Trophoblast cell (in vitro differentiated cells and primary cell): ENCODE measurements around the gene MX1.

Experiments used
- DNase-seq, 2 donors: peaks; one replicate each; pipeline ENCODE4 v3.0.0-alpha.2; 2016
- H2AFZ ChIP-seq: 2 replicates; pipeline ENCODE4 v1.6.1; 2013; ENCODE audit warnings: low read length, moderate library complexity, mild to moderate bottlenecking; ENCODE audit not compliant: insufficient read depth, poor library complexity
- H2AK5ac ChIP-seq: 2 replicates; pipeline ENCODE4 v1.6.1; 2013; ENCODE audit warnings: mild to moderate bottlenecking, low read length
- H2BK120ac ChIP-seq: 2 replicates; pipeline ENCODE4 v1.6.1; 2013; ENCODE audit warnings: low read length, mild to moderate bottlenecking, moderate library complexity; ENCODE audit not compliant: insufficient read depth, poor library complexity
- H2BK12ac ChIP-seq: 2 replicates; pipeline ENCODE4 v1.6.1; 2013; ENCODE audit warnings: mild to moderate bottlenecking, low read length, moderate library complexity
- H2BK5ac ChIP-seq: 2 replicates; pipeline ENCODE4 v1.6.1; 2013; ENCODE audit warnings: low read length, low read depth, moderate library complexity, mild to moderate bottlenecking; ENCODE audit not compliant: poor library complexity
- H3K14ac ChIP-seq: 2 replicates; pipeline ENCODE4 v1.6.1; 2013; ENCODE audit warnings: mild to moderate bottlenecking, low read length
- H3K18ac ChIP-seq: 2 replicates; pipeline ENCODE4 v1.6.1; 2013; ENCODE audit warnings: mild to moderate bottlenecking, low read length
- H3K23ac ChIP-seq: 2 replicates; pipeline ENCODE4 v1.6.1; 2013; ENCODE audit warnings: low read length
- H3K27ac ChIP-seq: 2 replicates; pipeline ENCODE4 v1.5.1; 2013; ENCODE audit warnings: low read depth, mild to moderate bottlenecking, inconsistent platforms, low read length, moderate library complexity
- H3K27me3 ChIP-seq: 2 replicates; pipeline ENCODE4 v1.6.1; 2013; ENCODE audit warnings: inconsistent platforms, mild to moderate bottlenecking, low read length, moderate library complexity; ENCODE audit not compliant: insufficient read depth
- H3K36me3 ChIP-seq, 2 experiments: 1 replicate in 1 of 2; 2 replicates in 1 of 2; pipeline ENCODE4 v1.6.1; 2013; ENCODE audit warnings: low read length in 2 of 2, mild to moderate bottlenecking in 2 of 2, moderate library complexity in 1 of 2; ENCODE audit not compliant: insufficient read depth in 2 of 2, control insufficient read depth in 1 of 2
- H3K4ac ChIP-seq: 2 replicates; pipeline ENCODE4 v1.6.1; 2013; ENCODE audit warnings: low read depth, mild to moderate bottlenecking, low read length, moderate library complexity
- H3K4me1 ChIP-seq, 2 experiments: 1 replicate in 1 of 2; 2 replicates in 1 of 2; pipeline ENCODE4 v1.6.1; 2013; ENCODE audit warnings: low read length in 2 of 2, mild to moderate bottlenecking in 2 of 2, moderate library complexity in 1 of 2; ENCODE audit not compliant: insufficient read depth in 2 of 2, control insufficient read depth in 1 of 2
- H3K4me2 ChIP-seq: 2 replicates; pipeline ENCODE4 v1.6.1; 2013; ENCODE audit warnings: inconsistent platforms, mild to moderate bottlenecking, low read length, moderate library complexity
- H3K4me3 ChIP-seq: 2 replicates; pipeline ENCODE4 v1.5.1; 2013; ENCODE audit warnings: mild to moderate bottlenecking, low read depth, low read length, inconsistent platforms
- H3K79me1 ChIP-seq: one replicate; pipeline ENCODE4 v1.6.1; 2013; ENCODE audit warnings: low read length
- H3K79me2 ChIP-seq: 2 replicates; pipeline ENCODE4 v1.6.1; 2013; ENCODE audit warnings: low read length, mild to moderate bottlenecking; ENCODE audit not compliant: control insufficient read depth, insufficient read depth, poor library complexity
- H3K9ac ChIP-seq: 2 replicates; pipeline ENCODE4 v1.6.1; 2013; ENCODE audit warnings: mild to moderate bottlenecking, low read length
- H3K9me3 ChIP-seq: 2 replicates; pipeline ENCODE4 v1.6.1; 2013; ENCODE audit warnings: low read depth, mild to moderate bottlenecking, control low read depth, inconsistent platforms, low read length; ENCODE audit not compliant: insufficient read depth
- H4K12ac ChIP-seq: 2 replicates; pipeline ENCODE4 v1.6.1; 2013; ENCODE audit warnings: low read depth, mild to moderate bottlenecking, low read length, moderate library complexity
- H4K8ac ChIP-seq: 2 replicates; pipeline ENCODE4 v1.6.1; 2013; ENCODE audit warnings: low read depth, mild to moderate bottlenecking, low read length, moderate library complexity
- H4K91ac ChIP-seq: one replicate; pipeline ENCODE4 v1.6.1; 2013; ENCODE audit warnings: low read depth, mild to moderate bottlenecking, low read length, moderate library complexity
- WGBS: extraction: QIAGEN DNeasy Blood & Tissue Kit; methylation state at CpG from one replicate; pipeline ENCODE4 v1.1.7; 2013; ENCODE audit warnings: missing lambda C conversion rate; ENCODE audit not compliant: insufficient read length, insufficient coverage; ENCODE audit errors: extremely low coverage; 5-methylcytosine and 5-hydroxymethylcytosine counted together

The MX1 gene

DNA sequence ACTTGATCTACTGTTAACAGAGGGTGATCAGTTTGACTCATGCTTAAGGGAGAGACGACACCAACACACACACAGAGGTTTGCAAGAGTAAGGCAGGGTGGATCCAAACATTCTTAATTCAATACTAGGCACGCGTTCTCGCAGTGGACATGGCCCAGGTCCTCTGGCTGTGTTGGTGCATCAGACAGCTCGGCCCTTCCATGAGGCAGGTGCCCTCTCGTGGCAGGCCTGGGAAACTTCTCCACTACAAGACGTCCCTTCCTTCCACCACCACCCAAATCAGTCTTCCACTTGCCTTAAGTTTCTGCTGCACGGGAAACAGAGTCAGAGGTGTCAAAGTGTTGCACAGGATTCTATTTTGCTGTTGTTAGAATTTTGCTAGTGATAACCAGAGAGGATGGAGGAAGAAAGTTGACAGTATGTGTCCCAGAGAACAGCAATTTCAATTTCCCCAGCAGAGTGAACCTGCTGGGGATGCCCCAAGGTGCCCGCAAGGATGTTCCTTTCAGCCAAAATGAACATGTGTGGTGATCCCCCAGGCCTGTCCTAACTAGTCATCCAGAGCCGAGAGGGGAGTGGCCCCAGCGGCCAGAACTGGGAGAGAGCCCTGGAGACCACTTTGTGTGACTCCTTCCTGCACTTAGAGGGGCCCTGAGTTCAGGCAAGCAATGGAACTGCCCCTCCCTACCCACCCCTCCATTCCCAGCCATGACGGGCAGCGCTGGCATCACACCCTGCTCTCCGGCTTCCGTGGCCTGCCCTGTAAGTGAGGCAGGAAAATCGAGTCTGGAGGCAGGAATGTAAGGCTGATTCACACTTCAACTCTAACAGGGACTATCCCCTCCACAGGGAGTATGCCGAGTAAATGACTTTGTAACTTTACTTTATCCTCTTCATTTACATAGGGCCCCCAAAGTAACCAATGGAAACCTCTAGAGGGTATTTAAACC lies 34.8 kb downstream of the MX1 start:
- no peak overlapping the region for H3K23ac ChIP-seq
- H4K12ac ChIP-seq, result no peak overlapping the region
- no peak overlapping the region for H3K4me2 ChIP-seq
- no peak overlapping the region for H2BK12ac ChIP-seq
- no peaks in the 10 kb centered on the region for H3K79me2 ChIP-seq
- H3K27me3 ChIP-seq, result no peaks in the 10 kb centered on the region
- H3K9me3 ChIP-seq, result peaks cover 3% of the 10 kb centered on the region
- H3K4me3 ChIP-seq, result no peak overlapping the region
- H3K4me1 ChIP-seq, result no peaks in the 10 kb centered on the region
- H4K91ac ChIP-seq, result no peak overlapping the region
- H2BK120ac ChIP-seq, result no peak overlapping the region
- H3K9ac ChIP-seq, result no peak overlapping the region
- H3K18ac ChIP-seq, result no peak overlapping the region
- H4K8ac ChIP-seq, result no peak overlapping the region
- no peak overlapping the region for H2AK5ac ChIP-seq
- H3K36me3 ChIP-seq, result no peaks in the 10 kb centered on the region
- no CpG with 5 or more reads among the region's 17 CpGs for WGBS
- H2AFZ ChIP-seq, result no peak overlapping the region
- no peak overlapping the region for H2BK5ac ChIP-seq
- H3K4ac ChIP-seq, result no peak overlapping the region
- no peak overlapping the region for H3K14ac ChIP-seq
- DNase-seq, result peak; percentile 68 to 75
- no peaks in the 10 kb centered on the region for H3K79me1 ChIP-seq
- no peak overlapping the region for H3K27ac ChIP-seq

DNA sequence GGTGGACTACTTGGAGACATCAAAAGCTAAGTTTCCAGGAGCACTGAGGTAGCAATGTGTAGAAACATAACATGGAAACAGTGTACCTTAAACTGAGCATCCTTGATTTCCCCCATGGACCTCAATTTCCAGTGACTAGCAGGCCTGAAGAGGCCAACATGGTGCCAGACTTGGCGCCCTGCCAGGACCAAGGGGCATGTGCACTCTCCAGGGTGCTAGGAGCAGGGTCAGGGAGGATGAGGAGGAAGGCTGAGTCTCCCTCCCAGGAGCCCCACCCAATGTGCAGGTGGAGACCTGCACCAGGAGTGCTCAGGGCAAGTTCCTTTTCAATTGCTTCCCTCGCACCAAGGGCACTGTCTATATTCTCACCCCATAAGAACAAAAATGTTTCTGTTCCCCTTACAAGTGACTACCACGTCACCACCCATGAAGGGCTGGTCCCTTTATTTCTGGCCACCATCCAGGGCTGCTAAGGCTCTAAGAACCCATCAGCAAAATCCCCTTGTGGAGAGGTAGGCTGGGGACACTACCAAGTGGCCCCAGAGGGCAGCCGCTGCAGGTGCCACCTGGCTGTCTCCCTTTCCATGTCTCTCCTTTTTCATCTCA lies 39.2 kb downstream of the MX1 start:
- no peak overlapping the region for H2BK120ac ChIP-seq

DNA sequence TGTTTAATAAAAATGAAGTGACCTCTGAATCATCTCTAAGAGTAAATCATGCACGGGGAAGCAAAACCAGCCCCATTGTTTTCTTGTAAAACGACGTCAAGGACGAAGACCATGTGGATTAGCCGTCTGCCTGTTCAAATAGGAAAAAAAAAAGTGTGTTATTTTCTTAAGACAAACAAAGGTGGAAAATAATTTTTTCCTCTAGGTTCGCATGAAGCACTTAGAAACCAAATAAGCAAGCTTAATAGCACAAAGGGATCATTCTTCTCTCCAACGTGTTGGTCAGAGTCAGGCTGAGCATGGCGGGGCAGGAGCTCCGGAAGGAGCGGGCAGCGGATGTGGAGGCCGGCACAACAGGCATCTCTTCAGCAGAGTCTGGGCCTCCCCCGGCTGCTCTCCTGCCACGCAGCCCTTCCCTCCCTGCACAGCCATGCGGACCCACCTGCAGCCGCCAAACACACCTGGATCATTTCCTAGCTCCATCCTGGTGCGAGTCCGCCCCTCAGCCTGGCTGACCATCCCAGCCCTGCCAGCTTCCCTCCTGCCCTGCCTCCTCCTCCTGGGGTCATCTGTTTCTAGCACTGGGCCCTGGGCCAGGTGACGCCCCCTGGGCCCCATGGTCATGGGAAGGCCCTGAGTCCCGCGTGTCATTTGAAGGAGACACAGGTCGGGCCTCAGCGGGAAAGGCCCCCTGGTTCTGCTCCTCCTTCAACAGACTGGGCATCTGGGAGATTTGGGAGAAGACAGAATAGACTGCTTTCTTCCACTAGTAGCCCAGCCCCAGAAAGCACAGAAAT lies 40.2 kb downstream of the MX1 start:
- H3K79me2 ChIP-seq, result no peaks in the 10 kb centered on the region

More for the DNA sequence above, 39.2 kb downstream of the MX1 start:
- H2BK5ac ChIP-seq, result no peak overlapping the region
- no peak overlapping the region for H2AK5ac ChIP-seq
- H3K4ac ChIP-seq, result no peak overlapping the region
- no peak for DNase-seq
- H4K12ac ChIP-seq, result no peak overlapping the region
- no peak overlapping the region for H2BK12ac ChIP-seq
- H3K14ac ChIP-seq, result no peak overlapping the region
- H2AFZ ChIP-seq, result no peak overlapping the region
- no CpG with 5 or more reads among the region's 4 CpGs for WGBS
- H3K79me1 ChIP-seq, result no peaks in the 10 kb centered on the region
- H3K27ac ChIP-seq, result no peak overlapping the region
- no peaks in the 10 kb centered on the region for H3K79me2 ChIP-seq
- H3K4me3 ChIP-seq, result peak overlapping the region; percentile 15
- H3K27me3 ChIP-seq, result no peaks in the 10 kb centered on the region
- H3K36me3 ChIP-seq, result no peaks in the 10 kb centered on the region
- no peak overlapping the region for H4K91ac ChIP-seq
- H3K23ac ChIP-seq, result no peak overlapping the region
- no peak overlapping the region for H3K9ac ChIP-seq
- no peak overlapping the region for H3K4me2 ChIP-seq
- no peaks in the 10 kb centered on the region for H3K4me1 ChIP-seq
- no peak overlapping the region for H4K8ac ChIP-seq
- H3K18ac ChIP-seq, result no peak overlapping the region
- no peaks in the 10 kb centered on the region for H3K9me3 ChIP-seq

DNA sequence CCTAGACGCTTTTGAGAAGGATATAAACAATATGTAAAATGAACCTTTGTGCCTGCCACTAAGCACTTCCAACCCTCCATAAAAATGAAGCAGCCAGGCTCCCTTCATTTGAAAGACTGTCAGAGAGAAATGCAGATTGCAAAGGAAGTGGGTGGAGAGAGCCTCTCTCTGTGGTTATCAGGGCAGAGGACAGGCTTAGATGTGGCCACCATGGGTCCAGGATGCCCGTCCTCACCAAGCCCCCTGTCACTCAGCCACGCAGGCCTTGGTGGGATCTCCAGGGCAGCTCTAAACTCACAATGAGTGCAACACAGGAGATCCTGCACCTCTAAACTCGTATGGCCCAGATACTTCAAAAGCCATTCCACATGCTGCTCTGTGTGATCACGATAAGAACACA lies 44.0 kb downstream of the MX1 start:
- WGBS, result no CpG with 5 or more reads among the region's 5 CpGs

More for the DNA sequence above, 40.2 kb downstream of the MX1 start:
- Histone ChIP-seq H3K36me3 (no peaks in the 10 kb centered on the region), H3K27me3 (no peaks in the 10 kb centered on the region), H3K9ac (no peak overlapping the region), H4K8ac (no peak overlapping the region), H4K91ac (no peak overlapping the region), H2BK12ac (no peak overlapping the region), H3K14ac (no peak overlapping the region), H3K4me3 (no peak overlapping the region), H4K12ac (no peak overlapping the region), H3K23ac (no peak overlapping the region), H2BK5ac (no peak overlapping the region), H3K18ac (no peak overlapping the region), H3K79me1 (no peaks in the 10 kb centered on the region), H3K4me2 (no peak overlapping the region), H2BK120ac (no peak overlapping the region), H3K4ac (no peak overlapping the region), H3K4me1 (no peaks in the 10 kb centered on the region), H2AFZ (no peak overlapping the region), H2AK5ac (no peak overlapping the region), H3K27ac (no peak overlapping the region), H3K9me3 (no peaks in the 10 kb centered on the region)
- no CpG with 5 or more reads among the region's 23 CpGs for WGBS
- DNase-seq, result no peak

More for the DNA sequence above, 44.0 kb downstream of the MX1 start:
- H3K4ac ChIP-seq, result no peak overlapping the region
- H3K36me3 ChIP-seq, result no peaks in the 10 kb centered on the region
- no peaks in the 10 kb centered on the region for H3K79me2 ChIP-seq
- no peak overlapping the region for H2AFZ ChIP-seq
- H3K4me2 ChIP-seq, result no peak overlapping the region
- no peak overlapping the region for H3K27ac ChIP-seq
- H3K9ac ChIP-seq, result no peak overlapping the region
- H2BK5ac ChIP-seq, result no peak overlapping the region
- H3K23ac ChIP-seq, result no peak overlapping the region
- no peak overlapping the region for H4K91ac ChIP-seq
- no peak overlapping the region for H4K8ac ChIP-seq
- no peaks in the 10 kb centered on the region for H3K9me3 ChIP-seq
- H3K4me3 ChIP-seq, result no peak overlapping the region
- H3K4me1 ChIP-seq, result no peaks in the 10 kb centered on the region
- H4K12ac ChIP-seq, result no peak overlapping the region
- no peaks in the 10 kb centered on the region for H3K27me3 ChIP-seq
- H3K18ac ChIP-seq, result no peak overlapping the region
- H2BK12ac ChIP-seq, result no peak overlapping the region
- no peak overlapping the region for H2BK120ac ChIP-seq
- no peak for DNase-seq
- no peak overlapping the region for H2AK5ac ChIP-seq
- H3K14ac ChIP-seq, result no peak overlapping the region
- no peaks in the 10 kb centered on the region for H3K79me1 ChIP-seq
